ENCODE results near the gene SPPL2B.

GRCh38 chr19:2363419-2363818 lies 34.9 kb downstream of the SPPL2B start:
- no peak for TF ChIP-seq MAX (IDR thresholded peaks at IDR 0.05)
- TF ChIP-seq SP1 (IDR thresholded peaks at IDR 0.05), result no peak
- no peak for TF ChIP-seq CTCF (IDR thresholded peaks at IDR 0.05; ENCODE audit: low read depth, low read length, missing input control)
- TF ChIP-seq EGR1 (IDR thresholded peaks at IDR 0.05; ENCODE audit: low read depth in 2 of 2), result no peak
- TF ChIP-seq RAD21 (IDR thresholded peaks at IDR 0.05), result no peak
- no peak for TF ChIP-seq YY1 (IDR thresholded peaks at IDR 0.05)
- TF ChIP-seq JUND (IDR thresholded peaks at IDR 0.05), result no peak
- TF ChIP-seq RXRA (IDR thresholded peaks at IDR 0.05), result no peak
- TF ChIP-seq GABPA (IDR thresholded peaks at IDR 0.05 in 1 of 2, conservative IDR thresholded peaks at IDR 0.05 in 1 of 2), result no peak
- TF ChIP-seq ATF3 (IDR thresholded peaks at IDR 0.05), result no peak

All from liver (tissue), 3 donors.